ENCODE data around the gene RNF111.
"Not testable (repeated sequence)": the region's sequence is repeated elsewhere in the genome, so short reads cannot be mapped to it uniquely, and the experiment has no call there.

Gene RNF111

GRCh38 chr15:59140422-59141226 is 153.2 kb downstream of the RNF111 start:
- no peak for DNase-seq

- DNase-seq = no peak
Measured at GRCh38 chr15:59143281-59143680, 155.8 kb downstream of the RNF111 start.

DNA sequence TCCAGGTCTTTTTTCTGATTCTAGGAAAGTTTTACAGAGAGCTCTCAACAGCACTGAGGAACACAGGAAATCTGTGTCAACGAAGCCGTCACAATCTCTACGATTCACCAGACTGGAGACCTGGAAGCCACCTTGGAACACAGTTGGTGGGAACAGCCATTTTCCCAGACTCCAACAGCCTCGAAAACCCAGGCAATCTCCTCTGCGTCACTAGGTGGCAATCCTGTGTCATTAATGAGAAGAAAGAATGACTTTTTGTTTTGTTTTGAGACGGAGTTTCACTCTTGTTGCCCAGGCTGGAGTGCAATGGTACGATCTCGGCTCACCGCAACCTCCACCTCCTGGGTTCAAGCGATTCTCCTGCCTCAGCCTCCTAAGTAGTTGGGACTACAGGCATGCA is 157.1 kb downstream of the RNF111 start:
- DNase-seq = not testable (repeated sequence)
